HepG2 (cell line): ENCODE data around the gene BYSL. TPM values are rescaled to one million over a fixed set of nuclear protein-coding genes. Genes with fewer than 3 reads are reported as not detected.

Source experiments
- ATAC-seq: fragments of 200-7000 bp; cut with Tn5 transposase; 3 replicates; pipeline ENCODE4 v1.9.1; 2020; ENCODE audit warnings: mild to moderate bottlenecking, moderate library complexity
- BruUV-seq: library from RNA; stranded (reverse); fragments of 400-500 nt; replicated peaks from 2 replicates; lab custom pipeline; 2021; lab: Mats Ljungman, UMichigan
- CTCF ChIA-PET: fragments of 300-600 bp; formaldehyde crosslinking; extraction: SDS; loops from one replicate; lab custom pipeline; 2021; ENCODE audit warnings: low total read pairs, inconsistent platforms, low intra/inter-chr PET ratio; lab: Yijun Ruan, JAX
- POLR2A ChIA-PET: fragments of 350-600 bp; sonication (Branson Sonifier 250); formaldehyde crosslinking; loops from one replicate; lab custom pipeline; 2020; ENCODE audit warnings: antibody characterized with exemption, inconsistent platforms; lab: Yijun Ruan, JAX
- DNase-seq: peaks from one replicate; pipeline ENCODE4 v3.0.0-alpha.2; 2015; ENCODE audit warnings: low spot score
- FAIRE-seq: peaks from 3 replicates; lab custom pipeline; 2011; peaks lifted over from hg19 to GRCh38; lab: Jason Lieb, UNC
- H2AFZ ChIP-seq: one replicate; pipeline ENCODE4 v1.6.1; 2011; ENCODE audit warnings: low read length, inconsistent platforms
- H3K27ac ChIP-seq: fragments of 300-600 bp; 3 replicates; pipeline ENCODE4 v1.8.0; 2011; ENCODE audit warnings: mixed run types, mild to moderate bottlenecking, mixed read lengths, low read length, inconsistent platforms; ENCODE audit not compliant: insufficient read depth; ENCODE audit errors: extremely low read length
- H3K27me3 ChIP-seq, 2 experiments: fragments of 200-600 bp in 1 of 2; 2 replicates in 1 of 2; 3 replicates in 1 of 2; pipeline versions ENCODE4 v1.6.0 to v1.8.0; 2011; ENCODE audit warnings: low read length in 2 of 2, mild to moderate bottlenecking in 2 of 2, moderate library complexity in 2 of 2, inconsistent platforms in 1 of 2; ENCODE audit not compliant: insufficient read depth in 2 of 2, control insufficient read depth in 1 of 2
- H3K36me3 ChIP-seq, 2 experiments: fragments of 200-600 bp in 1 of 2; replicated peaks in 1 of 2; 2 replicates in 1 of 2; 3 replicates in 1 of 2; pipeline versions ENCODE4 v1.5.1 to v1.8.0; 2011; ENCODE audit warnings: low read length in 2 of 2, inconsistent platforms in 1 of 2; ENCODE audit not compliant: insufficient read depth in 2 of 2, control insufficient read depth in 1 of 2
- H3K4me1 ChIP-seq: 2 replicates; pipeline ENCODE4 v1.5.1; 2012; ENCODE audit warnings: low read length, inconsistent platforms; ENCODE audit not compliant: insufficient read depth
- H3K4me2 ChIP-seq: 2 replicates; pipeline ENCODE4 v1.6.0; 2011; ENCODE audit warnings: low read depth, low read length, inconsistent platforms
- H3K4me3 ChIP-seq, 3 experiments: fragments of 200-600 bp in 1 of 3; sonication (generic), shearing (Covaris generic) in 1 of 3; replicated peaks in 1 of 3; 2 replicates each; pipeline ENCODE4 v1.5.1; 2011 to 2016; ENCODE audit warnings: low read length in 3 of 3, inconsistent platforms in 2 of 3, low read depth in 2 of 3, mild to moderate bottlenecking in 2 of 3, control low read depth in 1 of 3, mixed read lengths in 1 of 3; ENCODE audit not compliant: insufficient read depth in 1 of 3
- H3K79me2 ChIP-seq: one replicate; pipeline ENCODE4 v1.6.1; 2011; ENCODE audit warnings: low read length, inconsistent platforms; ENCODE audit not compliant: insufficient read depth
- H3K9ac ChIP-seq: 2 replicates; pipeline ENCODE4 v1.6.0; 2011; ENCODE audit warnings: mild to moderate bottlenecking, low read depth, low read length, inconsistent platforms; ENCODE audit not compliant: insufficient read depth
- H3K9me3 ChIP-seq: 2 replicates; pipeline ENCODE4 v1.5.1; 2012; ENCODE audit warnings: mild to moderate bottlenecking, low read length
- H4K20me1 ChIP-seq: 2 replicates; pipeline ENCODE4 v1.6.0; 2011; ENCODE audit warnings: inconsistent platforms, mild to moderate bottlenecking, low read length, moderate library complexity; ENCODE audit not compliant: insufficient read depth
- CEBPB ChIP-seq: IDR thresholded peaks from 2 replicates; pipeline ENCODE4 v1.6.1; 2011; ENCODE audit warnings: low read depth, low read length, improper control_type of control experiment, borderline replicate concordance
- DNMT1 ChIP-seq: sonication (generic); formaldehyde crosslinking; IDR thresholded peaks from 2 replicates; pipeline ENCODE4 v1.5.1; 2020; ENCODE audit warnings: mild to moderate bottlenecking, missing genetic modification reagents
- STAT5B ChIP-seq: sonication (generic); formaldehyde crosslinking; IDR thresholded peaks from 2 replicates; pipeline ENCODE4 v1.4.0; 2020; ENCODE audit warnings: missing genetic modification reagents
- ZNF260 ChIP-seq: sonication (generic); formaldehyde crosslinking; IDR thresholded peaks from 2 replicates; pipeline ENCODE4 v1.4.0; 2020; ENCODE audit warnings: missing genetic modification reagents, low read depth, mild to moderate bottlenecking, borderline replicate concordance
- ZNF768 ChIP-seq: sonication (generic); formaldehyde crosslinking; IDR thresholded peaks from 2 replicates; pipeline ENCODE4 v1.4.0; 2020; ENCODE audit warnings: missing genetic modification reagents
- WGBS: methylation state at CpG from one replicate; pipeline ENCODE4 v1.1.6; 2017; ENCODE audit warnings: low lambda C conversion rate; 5-methylcytosine and 5-hydroxymethylcytosine counted together
- in situ Hi-C: cut with HindIII; loops from 2 replicates; pipeline ENCODE4 v1.10.0; 2017; ENCODE audit warnings: low pct_unique_long_range_greater_than_20kb; ENCODE audit not compliant: extremely low pct_ligation_motif_present
- intact Hi-C: fragments of 100-400 bp; cut with micrococcal nuclease; formaldehyde crosslinking; loops from one replicate; pipeline ENCODE4 v1.10.0; 2022; ENCODE audit not compliant: unreplicated experiment
- polyA plus RNA-seq, 8 experiments: library from polyadenylated mRNA; depleted of rRNA in 3 of 8; stranded (reverse) in 7 of 8; unstranded in 1 of 8; fragments of >200 nt; fragmentation: Illumina TruSeq in 4 of 8; extraction: Trizol in 4 of 8; gene quantifications; 2 replicates each; pipeline versions ENCODE4 v1.2.1 to v1.2.3, GENCODE V29; 2011 to 2016; ENCODE audit warnings: low read depth in 4 of 8, missing spikeins in 1 of 8, mixed read lengths in 1 of 8; ENCODE audit not compliant: insufficient read depth in 1 of 8
- total RNA-seq, 5 experiments: library from RNA; depleted of rRNA; stranded (reverse); fragments of >200 nt; fragmentation: Illumina TruSeq; extraction: Trizol; gene quantifications; 2 replicates each; pipeline ENCODE4 v1.2.3, GENCODE V29; 2016; ENCODE audit warnings: low read depth in 1 of 5
- TF ChIP-seq, protein P1 (sequence below): sonication (generic); formaldehyde crosslinking; IDR thresholded peaks from 2 replicates; pipeline ENCODE4 v1.8.0; 2022; ENCODE audit warnings: mild to moderate bottlenecking, missing genetic modification reagents; ENCODE audit not compliant: insufficient replicate concordance
- TF ChIP-seq, protein P2 (sequence below): sonication (generic); formaldehyde crosslinking; IDR thresholded peaks from 2 replicates; pipeline ENCODE4 v1.4.0; 2020; ENCODE audit warnings: mild to moderate bottlenecking, low read depth, missing genetic modification reagents
- TF ChIP-seq, protein P3 (sequence below): IDR thresholded peaks from 2 replicates; pipeline ENCODE4 v1.6.1; 2016; ENCODE audit warnings: low read depth, control low read depth
- TF ChIP-seq, protein P4 (sequence below): sonication (generic); formaldehyde crosslinking; IDR thresholded peaks from 2 replicates; pipeline ENCODE4 v1.4.0; 2020; ENCODE audit warnings: mild to moderate bottlenecking, missing genetic modification reagents
- TF ChIP-seq, protein P5 (sequence below): IDR thresholded peaks from 2 replicates; pipeline ENCODE4 v1.6.1; 2016; ENCODE audit warnings: missing compliant biosample characterization, missing genetic modification reagents, borderline replicate concordance
- TF ChIP-seq, protein P6 (sequence below), 2 experiments: fragments of 450-650 bp in 1 of 2; sonication (generic) in 1 of 2; formaldehyde crosslinking; IDR thresholded peaks; 2 replicates each; pipeline versions ENCODE4 v1.5.0 to v1.8.0; 2020 to 2022; ENCODE audit warnings: mild to moderate bottlenecking in 1 of 2, missing genetic modification reagents in 1 of 2
- TF ChIP-seq, protein P7 (sequence below): IDR thresholded peaks from 2 replicates; pipeline ENCODE4 v1.6.1; 2016; ENCODE audit warnings: control low read depth
- TF ChIP-seq, protein P8 (sequence below): sonication (generic); formaldehyde crosslinking; IDR thresholded peaks from 2 replicates; pipeline ENCODE4 v1.5.1; 2020; ENCODE audit warnings: mild to moderate bottlenecking, missing genetic modification reagents, moderate library complexity

Gene BYSL
- total and polyA plus RNA-seq, 2 of the 13 experiments (the other 11 are each of a cell fraction or from before 2014, with no cell fraction given): 27.9 to 28.6 TPM

DNA sequence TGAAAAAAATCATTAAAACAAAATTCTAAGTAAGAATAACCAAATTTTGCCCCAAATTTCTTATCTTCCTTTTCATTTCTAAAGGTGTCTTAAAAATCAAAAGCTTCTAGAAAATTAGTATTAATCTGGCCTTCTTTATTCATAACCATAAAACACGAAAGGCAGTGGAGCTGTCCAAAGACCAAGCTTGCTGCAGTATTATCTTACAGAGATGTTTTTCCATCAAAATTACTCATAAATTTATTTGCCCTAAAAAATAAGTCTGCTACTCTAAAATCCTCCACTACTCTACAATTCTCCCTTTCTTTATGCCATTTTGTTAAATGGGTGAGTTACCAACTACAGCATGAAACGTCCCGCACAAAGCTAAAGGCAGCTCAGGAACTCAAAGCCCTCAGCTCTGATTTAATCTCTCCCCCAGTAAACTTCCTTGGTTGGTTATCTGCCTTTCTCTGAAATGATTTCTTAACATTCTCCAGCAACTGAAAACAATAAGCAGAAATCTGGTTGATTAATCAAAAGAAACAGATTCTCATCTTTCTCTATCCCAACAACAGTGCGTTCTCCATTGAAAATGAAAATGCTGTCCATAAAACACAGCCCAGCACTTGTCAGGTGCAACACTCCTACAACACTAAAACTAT, 28.3 kb upstream of the BYSL start:
- ChIA-PET CTCF (no interaction called here), POLR2A (no interaction called here)
- intact Hi-C loops (no loop called here), in situ Hi-C loops (no loop called here)
- DNase-seq: no peak
- Histone ChIP-seq H3K27me3 (no peaks in the 10 kb centered on the region; a peak in 1 of 5 replicates), H3K79me2 (no peaks in the 10 kb centered on the region), H4K20me1 (no peaks in the 10 kb centered on the region), H3K27ac (no peak overlapping the region), H3K36me3 (no peaks in the 10 kb centered on the region), H3K4me2 (no peak overlapping the region), H2AFZ (no peak overlapping the region), H3K9ac (no peak overlapping the region), H3K4me3 (no peak overlapping the region), H3K9me3 (no peaks in the 10 kb centered on the region), H3K4me1 (peaks cover 30% of the 10 kb centered on the region)
- TF ChIP-seq, protein P1, sequence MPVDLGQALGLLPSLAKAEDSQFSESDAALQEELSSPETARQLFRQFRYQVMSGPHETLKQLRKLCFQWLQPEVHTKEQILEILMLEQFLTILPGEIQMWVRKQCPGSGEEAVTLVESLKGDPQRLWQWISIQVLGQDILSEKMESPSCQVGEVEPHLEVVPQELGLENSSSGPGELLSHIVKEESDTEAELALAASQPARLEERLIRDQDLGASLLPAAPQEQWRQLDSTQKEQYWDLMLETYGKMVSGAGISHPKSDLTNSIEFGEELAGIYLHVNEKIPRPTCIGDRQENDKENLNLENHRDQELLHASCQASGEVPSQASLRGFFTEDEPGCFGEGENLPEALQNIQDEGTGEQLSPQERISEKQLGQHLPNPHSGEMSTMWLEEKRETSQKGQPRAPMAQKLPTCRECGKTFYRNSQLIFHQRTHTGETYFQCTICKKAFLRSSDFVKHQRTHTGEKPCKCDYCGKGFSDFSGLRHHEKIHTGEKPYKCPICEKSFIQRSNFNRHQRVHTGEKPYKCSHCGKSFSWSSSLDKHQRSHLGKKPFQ (CRISPR knock-in tag): no peak
- no peak for TF ChIP-seq ZNF260 (CRISPR knock-in tag)
- TF ChIP-seq, protein P2, sequence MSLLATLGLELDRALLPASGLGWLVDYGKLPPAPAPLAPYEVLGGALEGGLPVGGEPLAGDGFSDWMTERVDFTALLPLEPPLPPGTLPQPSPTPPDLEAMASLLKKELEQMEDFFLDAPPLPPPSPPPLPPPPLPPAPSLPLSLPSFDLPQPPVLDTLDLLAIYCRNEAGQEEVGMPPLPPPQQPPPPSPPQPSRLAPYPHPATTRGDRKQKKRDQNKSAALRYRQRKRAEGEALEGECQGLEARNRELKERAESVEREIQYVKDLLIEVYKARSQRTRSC (CRISPR knock-in tag): no peak
- no peak for TF ChIP-seq DNMT1
- no peak for TF ChIP-seq CEBPB
- TF ChIP-seq, protein P3, sequence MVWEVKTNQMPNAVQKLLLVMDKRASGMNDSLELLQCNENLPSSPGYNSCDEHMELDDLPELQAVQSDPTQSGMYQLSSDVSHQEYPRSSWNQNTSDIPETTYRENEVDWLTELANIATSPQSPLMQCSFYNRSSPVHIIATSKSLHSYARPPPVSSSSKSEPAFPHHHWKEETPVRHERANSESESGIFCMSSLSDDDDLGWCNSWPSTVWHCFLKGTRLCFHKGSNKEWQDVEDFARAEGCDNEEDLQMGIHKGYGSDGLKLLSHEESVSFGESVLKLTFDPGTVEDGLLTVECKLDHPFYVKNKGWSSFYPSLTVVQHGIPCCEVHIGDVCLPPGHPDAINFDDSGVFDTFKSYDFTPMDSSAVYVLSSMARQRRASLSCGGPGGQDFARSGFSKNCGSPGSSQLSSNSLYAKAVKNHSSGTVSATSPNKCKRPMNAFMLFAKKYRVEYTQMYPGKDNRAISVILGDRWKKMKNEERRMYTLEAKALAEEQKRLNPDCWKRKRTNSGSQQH: no peak
- no peak for TF ChIP-seq STAT5B (CRISPR knock-in tag)
- TF ChIP-seq, protein P4, sequence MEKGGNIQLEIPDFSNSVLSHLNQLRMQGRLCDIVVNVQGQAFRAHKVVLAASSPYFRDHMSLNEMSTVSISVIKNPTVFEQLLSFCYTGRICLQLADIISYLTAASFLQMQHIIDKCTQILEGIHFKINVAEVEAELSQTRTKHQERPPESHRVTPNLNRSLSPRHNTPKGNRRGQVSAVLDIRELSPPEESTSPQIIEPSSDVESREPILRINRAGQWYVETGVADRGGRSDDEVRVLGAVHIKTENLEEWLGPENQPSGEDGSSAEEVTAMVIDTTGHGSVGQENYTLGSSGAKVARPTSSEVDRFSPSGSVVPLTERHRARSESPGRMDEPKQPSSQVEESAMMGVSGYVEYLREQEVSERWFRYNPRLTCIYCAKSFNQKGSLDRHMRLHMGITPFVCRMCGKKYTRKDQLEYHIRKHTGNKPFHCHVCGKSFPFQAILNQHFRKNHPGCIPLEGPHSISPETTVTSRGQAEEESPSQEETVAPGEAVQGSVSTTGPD: no peak
- TF ChIP-seq, protein P5, sequence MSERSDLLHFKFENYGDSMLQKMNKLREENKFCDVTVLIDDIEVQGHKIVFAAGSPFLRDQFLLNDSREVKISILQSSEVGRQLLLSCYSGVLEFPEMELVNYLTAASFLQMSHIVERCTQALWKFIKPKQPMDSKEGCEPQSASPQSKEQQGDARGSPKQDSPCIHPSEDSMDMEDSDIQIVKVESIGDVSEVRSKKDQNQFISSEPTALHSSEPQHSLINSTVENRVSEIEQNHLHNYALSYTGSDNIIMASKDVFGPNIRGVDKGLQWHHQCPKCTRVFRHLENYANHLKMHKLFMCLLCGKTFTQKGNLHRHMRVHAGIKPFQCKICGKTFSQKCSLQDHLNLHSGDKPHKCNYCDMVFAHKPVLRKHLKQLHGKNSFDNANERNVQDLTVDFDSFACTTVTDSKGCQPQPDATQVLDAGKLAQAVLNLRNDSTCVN: no peak
- no peak for TF ChIP-seq ZNF768 (CRISPR knock-in tag)
- TF ChIP-seq, protein P6, sequence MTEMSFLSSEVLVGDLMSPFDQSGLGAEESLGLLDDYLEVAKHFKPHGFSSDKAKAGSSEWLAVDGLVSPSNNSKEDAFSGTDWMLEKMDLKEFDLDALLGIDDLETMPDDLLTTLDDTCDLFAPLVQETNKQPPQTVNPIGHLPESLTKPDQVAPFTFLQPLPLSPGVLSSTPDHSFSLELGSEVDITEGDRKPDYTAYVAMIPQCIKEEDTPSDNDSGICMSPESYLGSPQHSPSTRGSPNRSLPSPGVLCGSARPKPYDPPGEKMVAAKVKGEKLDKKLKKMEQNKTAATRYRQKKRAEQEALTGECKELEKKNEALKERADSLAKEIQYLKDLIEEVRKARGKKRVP (CRISPR knock-in tag; IDR thresholded peaks at IDR 0.05): no peak
- TF ChIP-seq, protein P7, sequence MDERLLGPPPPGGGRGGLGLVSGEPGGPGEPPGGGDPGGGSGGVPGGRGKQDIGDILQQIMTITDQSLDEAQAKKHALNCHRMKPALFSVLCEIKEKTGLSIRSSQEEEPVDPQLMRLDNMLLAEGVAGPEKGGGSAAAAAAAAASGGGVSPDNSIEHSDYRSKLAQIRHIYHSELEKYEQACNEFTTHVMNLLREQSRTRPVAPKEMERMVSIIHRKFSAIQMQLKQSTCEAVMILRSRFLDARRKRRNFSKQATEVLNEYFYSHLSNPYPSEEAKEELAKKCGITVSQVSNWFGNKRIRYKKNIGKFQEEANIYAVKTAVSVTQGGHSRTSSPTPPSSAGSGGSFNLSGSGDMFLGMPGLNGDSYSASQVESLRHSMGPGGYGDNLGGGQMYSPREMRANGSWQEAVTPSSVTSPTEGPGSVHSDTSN: no peak
- TF ChIP-seq, protein P8, sequence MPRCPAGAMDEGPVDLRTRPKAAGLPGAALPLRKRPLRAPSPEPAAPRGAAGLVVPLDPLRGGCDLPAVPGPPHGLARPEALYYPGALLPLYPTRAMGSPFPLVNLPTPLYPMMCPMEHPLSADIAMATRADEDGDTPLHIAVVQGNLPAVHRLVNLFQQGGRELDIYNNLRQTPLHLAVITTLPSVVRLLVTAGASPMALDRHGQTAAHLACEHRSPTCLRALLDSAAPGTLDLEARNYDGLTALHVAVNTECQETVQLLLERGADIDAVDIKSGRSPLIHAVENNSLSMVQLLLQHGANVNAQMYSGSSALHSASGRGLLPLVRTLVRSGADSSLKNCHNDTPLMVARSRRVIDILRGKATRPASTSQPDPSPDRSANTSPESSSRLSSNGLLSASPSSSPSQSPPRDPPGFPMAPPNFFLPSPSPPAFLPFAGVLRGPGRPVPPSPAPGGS (CRISPR knock-in tag): no peak
- no peak for FAIRE-seq
- ATAC-seq: no peak
- BruUV-seq: no TSS peak
- 92% methylated on average over 4 of the region's 4 CpGs for WGBS
